Stimulated activated naive B cell treated with anti-CD40 and anti-IgM and Interleukin-4, amounts not matched to agents 10 μg/mL and 1 μg/mL and 100 μg/mL, for 72 hours (primary cell): ENCODE data around the gene EXD3.

ENCODE experiments used
- ATAC-seq, 2 donors: fragments of 150-1000 bp; cut with Tn5 transposase; replicated peaks; 2 replicates each; pipeline ENCODE4 v1.10.0; 2021; ENCODE audit warnings: moderate library complexity in 1 of 2
- DNase-seq: peaks from one replicate; pipeline ENCODE4 v3.0.0; 2021
- H3K27ac Mint-ChIP-seq: one replicate; pipeline ENCODE4 v1.8.0; 2022; ENCODE audit warnings: mild to moderate bottlenecking, mixed read lengths
- H3K27me3 Mint-ChIP-seq, 2 donors: one replicate each; pipeline ENCODE4 v1.8.0; 2022; ENCODE audit warnings: mixed read lengths in 2 of 2
- H3K36me3 Mint-ChIP-seq, 2 donors: one replicate each; pipeline ENCODE4 v1.8.0; 2022; ENCODE audit warnings: mixed read lengths in 2 of 2, mild to moderate bottlenecking in 1 of 2
- H3K4me1 Mint-ChIP-seq, 2 donors: one replicate each; pipeline ENCODE4 v1.8.0; 2022; ENCODE audit warnings: mixed read lengths in 2 of 2, mild to moderate bottlenecking in 1 of 2
- H3K4me3 Mint-ChIP-seq, 2 donors: one replicate each; pipeline ENCODE4 v1.8.0; 2022; ENCODE audit warnings: mild to moderate bottlenecking in 2 of 2, mixed read lengths in 2 of 2, moderate library complexity in 1 of 2
- H3K9me3 Mint-ChIP-seq, 2 donors: one replicate each; pipeline ENCODE4 v1.8.0; 2022; ENCODE audit warnings: mixed read lengths in 2 of 2, mild to moderate bottlenecking in 1 of 2

The EXD3 gene

DNA sequence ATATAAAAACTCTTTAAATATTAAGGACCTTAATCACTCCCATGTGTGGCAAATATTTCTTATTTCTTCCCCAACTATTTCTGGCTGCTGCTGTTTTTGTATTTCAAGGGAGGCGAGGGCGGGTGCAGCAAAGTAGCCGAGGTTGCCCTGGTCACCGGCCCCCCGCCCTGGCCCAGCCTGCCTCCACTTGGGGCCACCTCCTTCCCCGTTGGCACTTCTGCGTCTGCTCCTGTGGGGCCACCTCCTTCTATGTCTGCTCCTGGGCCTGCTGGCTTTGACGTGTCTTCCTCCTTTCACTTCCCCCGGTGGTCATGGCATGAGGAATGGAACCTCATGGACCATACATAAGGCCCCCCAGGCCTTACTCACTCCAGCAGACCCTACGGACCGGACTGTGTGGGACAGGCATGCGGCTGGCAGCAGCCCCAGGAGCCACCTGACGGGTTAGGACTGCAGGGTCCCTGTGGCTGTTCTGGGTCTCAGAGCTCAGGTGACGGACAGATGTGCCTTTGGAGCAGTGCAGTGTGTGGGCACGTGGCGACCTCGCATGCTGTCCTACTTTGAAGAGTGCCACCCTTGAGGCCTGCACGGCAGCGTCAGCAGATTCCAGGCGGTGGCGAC, 24.0 kb upstream of the EXD3 start:
- Mint-ChIP-seq H3K27ac (no peak overlapping the region), H3K4me1 (peaks cover 16 to 39% of the 10 kb centered on the region in 2 donors), H3K27me3 (peaks cover 5 to 17% of the 10 kb centered on the region in 2 donors), H3K36me3 (peaks cover 11 to 17% of the 10 kb centered on the region in 2 donors), H3K4me3 (no peak overlapping the region), H3K9me3 (no peaks in the 10 kb centered on the region)
- DNase-seq = no peak
- peak in 1 of 2 donors; percentile 33 for ATAC-seq

DNA sequence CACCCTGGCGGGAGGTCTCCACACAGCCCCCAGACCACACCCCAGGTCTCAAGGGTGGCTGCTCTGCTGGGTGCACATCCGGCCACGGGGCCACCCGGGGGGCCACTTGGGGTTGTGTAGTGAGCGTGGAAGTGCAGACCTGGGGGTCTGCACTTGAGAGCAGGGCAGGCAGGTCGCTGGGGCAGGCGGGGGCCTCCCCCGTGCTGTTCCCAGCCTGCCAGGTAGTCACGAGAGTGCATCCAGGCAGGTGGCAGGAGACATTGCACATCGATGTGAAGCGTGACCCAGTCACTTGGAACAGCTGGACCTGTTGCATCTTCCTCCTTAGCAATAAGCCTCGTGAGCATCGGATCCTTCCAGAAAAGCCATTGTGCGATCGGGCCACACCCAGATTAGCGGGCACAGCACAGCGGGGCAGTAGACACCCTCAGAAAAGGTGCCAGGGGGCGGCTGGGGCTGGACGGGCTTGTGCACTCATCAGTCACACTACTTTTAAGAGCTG, 23.0 kb upstream of the EXD3 start:
- DNase-seq (no peak), ATAC-seq (no peak)
- Mint-ChIP-seq H3K4me3 (no peak overlapping the region), H3K9me3 (no peaks in the 10 kb centered on the region), H3K27ac (no peak overlapping the region), H3K4me1 (peaks cover 17 to 37% of the 10 kb centered on the region in 2 donors), H3K36me3 (peaks cover 11 to 17% of the 10 kb centered on the region in 2 donors), H3K27me3 (peaks cover 8 to 21% of the 10 kb centered on the region in 2 donors)

DNA sequence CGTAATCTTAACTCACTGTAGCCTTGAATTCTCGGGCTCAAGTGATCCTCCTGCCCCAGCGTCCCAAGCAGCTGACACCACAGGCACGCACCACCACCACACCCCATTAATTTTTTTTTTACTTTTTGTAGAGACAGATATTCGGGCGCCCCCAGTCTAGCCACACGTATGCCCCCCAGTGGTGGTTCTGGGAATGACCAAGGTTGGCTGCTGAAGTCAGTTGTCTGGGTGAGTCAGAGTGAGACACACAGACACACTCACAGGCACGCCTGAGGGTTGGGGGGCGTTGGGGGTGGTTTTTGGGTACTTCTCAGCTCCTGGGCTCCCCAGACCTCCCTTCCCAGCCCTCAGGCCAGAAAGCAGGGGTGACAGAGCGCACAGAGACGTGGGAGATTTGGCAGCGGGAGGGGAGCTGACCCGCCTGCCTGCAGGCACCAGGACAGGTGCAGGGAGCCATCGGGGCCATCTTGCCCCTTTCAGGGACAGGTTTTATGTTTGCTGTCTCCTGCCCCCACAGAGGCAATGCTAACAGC, 22.4 kb upstream of the EXD3 start:
- Mint-ChIP-seq H3K4me1 (peaks cover 17 to 37% of the 10 kb centered on the region in 2 donors), H3K4me3 (peak overlapping the region in 1 of 2 donors; percentile 49), H3K36me3 (peaks cover 11 to 17% of the 10 kb centered on the region in 2 donors), H3K27me3 (peaks cover 8 to 21% of the 10 kb centered on the region in 2 donors), H3K9me3 (no peaks in the 10 kb centered on the region), H3K27ac (no peak overlapping the region)
- ATAC-seq = peak; percentile 87
- peak; percentile 75 for DNase-seq

DNA sequence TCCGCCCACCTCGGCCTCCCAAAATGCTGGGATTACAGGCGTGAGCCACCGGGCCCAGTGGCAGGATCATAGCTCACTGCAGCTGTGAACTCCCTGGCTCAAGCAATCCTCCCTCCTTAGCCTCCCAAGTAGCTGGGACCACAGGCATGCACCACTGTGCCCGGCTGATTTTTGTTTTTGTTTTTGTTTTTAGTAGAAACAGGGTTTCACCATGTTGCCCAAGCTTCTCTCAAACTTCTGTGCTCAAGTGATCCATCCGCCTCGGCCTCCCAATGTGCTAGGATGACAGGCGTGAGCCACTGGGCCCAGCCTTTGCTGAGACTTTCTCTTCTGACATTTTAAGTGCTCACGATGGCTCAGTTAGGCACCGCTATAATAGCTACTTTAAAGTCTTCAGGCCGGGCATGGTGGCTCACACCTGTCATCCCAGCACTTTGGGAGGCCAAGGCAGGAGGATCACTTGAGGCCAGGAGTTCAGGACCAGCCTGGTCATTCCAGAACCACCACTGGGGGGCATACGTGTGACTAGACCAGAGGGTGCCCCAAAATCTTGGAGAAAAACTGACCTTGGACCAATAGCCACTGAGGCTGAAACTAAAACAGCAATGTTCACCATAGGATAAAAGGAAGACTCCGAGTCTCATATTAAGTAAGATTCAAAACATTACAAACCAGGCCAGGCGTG, 21.3 kb upstream of the EXD3 start:
- H3K27me3 Mint-ChIP-seq = peaks cover 13 to 27% of the 10 kb centered on the region in 2 donors
- no peak overlapping the region for H3K4me3 Mint-ChIP-seq
- no peak for ATAC-seq
- H3K4me1 Mint-ChIP-seq = peaks cover 13 to 28% of the 10 kb centered on the region in 2 donors
- H3K36me3 Mint-ChIP-seq = peaks cover 4 to 11% of the 10 kb centered on the region in 2 donors
- no peak for DNase-seq
- no peaks in the 10 kb centered on the region for H3K9me3 Mint-ChIP-seq
- H3K27ac Mint-ChIP-seq = no peak overlapping the region

DNA sequence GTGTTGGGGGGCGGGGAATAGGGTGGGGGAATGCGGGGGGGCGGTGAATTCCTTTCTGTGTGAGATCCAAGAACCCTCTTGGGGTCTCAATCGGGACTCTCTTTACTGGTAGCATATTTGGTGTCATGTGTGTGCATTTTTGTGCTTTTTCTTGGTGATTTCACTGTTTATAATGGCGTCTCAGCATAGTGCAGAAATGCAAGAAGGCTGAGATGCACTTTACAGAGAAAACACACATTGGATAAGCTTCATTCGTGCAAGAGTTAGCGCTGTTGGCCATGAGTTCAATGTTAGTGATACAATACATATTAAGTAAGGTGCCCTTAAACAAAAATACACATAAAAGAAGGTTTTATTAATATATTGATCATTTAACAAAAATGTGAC, 19.0 kb upstream of the EXD3 start:
- Mint-ChIP-seq H3K4me3 (peak overlapping the region; percentile 69 to 75), H3K27me3 (peaks cover 14 to 32% of the 10 kb centered on the region in 2 donors), H3K36me3 (peaks cover 0 to under 1% of the 10 kb centered on the region in 2 donors), H3K4me1 (peaks cover 8 to 20% of the 10 kb centered on the region in 2 donors), H3K27ac (no peak overlapping the region), H3K9me3 (no peaks in the 10 kb centered on the region)
- ATAC-seq (no peak), DNase-seq (no peak)

DNA sequence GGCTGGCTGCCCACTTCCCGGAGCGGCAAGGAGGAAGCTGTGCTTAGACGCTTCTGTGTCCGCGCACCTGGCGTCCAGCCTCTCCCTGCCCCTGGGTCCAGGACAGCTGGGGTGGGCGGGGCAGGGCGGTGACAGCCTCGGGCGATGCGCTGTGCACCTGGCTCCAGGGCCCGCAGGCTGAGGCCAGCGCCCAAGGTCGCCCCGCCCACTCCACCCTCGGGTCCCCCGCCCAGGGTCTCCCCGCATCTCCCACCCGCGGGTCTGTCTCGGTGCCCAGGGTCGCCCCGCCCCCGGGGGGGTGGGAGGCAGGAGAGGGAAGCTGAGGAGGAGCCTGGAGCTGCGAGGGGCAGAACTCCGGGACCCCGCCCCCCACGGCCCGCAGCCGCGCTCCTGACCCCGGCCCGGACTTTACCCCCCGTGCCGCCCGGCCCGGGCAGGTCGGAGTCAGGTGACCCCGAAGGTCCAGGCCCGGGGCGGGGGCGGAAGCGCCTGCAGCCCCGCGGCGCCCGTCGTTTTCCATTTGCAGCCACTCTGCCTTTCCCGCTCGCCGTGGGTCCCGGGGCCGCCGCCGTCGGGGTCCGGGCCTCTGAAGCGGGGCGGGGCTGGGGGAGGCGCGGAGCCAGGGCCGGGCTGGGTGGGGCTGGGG, 18.4 kb upstream of the EXD3 start, which contains the start of gene ENTPD8:
TSS of gene ENTPD8 (minus strand) at position 69 of the 646 bp plus-strand sequence. CDS start 3,072 bp downstream, outside the sequence.
- H3K9me3 Mint-ChIP-seq = no peaks in the 10 kb centered on the region
- H3K27ac Mint-ChIP-seq = no peak within 1 kb of the TSS
- DNase-seq = no peak
- peaks cover 7 to 16% of the 10 kb centered on the region in 2 donors for H3K4me1 Mint-ChIP-seq
- peaks cover 14 to 32% of the 10 kb centered on the region in 2 donors for H3K27me3 Mint-ChIP-seq
- peak; percentile 38 to 43 for ATAC-seq
- no peaks in the 10 kb centered on the region for H3K36me3 Mint-ChIP-seq
- H3K4me3 Mint-ChIP-seq = peak within 1 kb of the TSS; percentile 69 to 75

DNA sequence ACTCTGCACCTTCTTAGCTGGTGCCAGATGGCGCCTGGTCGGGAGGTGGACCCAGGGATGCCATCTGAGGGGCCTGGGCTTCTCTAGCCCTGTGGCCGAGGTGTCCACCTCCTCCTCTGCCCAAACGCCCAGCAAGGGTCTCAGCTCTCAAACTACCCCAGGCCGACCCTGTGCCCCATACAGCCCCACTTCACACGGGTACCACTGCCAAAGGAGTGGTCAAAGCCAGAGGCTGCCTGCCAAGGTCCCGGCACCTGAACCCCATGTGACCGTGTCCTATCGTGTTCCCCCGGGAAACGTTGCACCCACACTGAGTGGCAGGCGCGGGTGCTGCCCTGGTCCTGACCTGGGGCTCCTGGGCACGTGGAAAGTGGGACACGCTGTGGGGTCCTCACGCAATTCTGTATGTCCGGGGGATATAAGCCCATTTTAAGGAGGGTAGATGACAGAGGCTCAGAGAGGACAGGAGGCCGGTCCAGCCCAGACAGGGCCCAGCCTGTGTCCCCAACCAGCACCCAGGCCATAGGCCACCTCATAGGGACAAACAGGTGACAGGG, 16.3 kb upstream of the EXD3 start:
- H3K27me3 Mint-ChIP-seq = peaks cover 14 to 30% of the 10 kb centered on the region in 2 donors
- H3K4me1 Mint-ChIP-seq = peaks cover 2 to 5% of the 10 kb centered on the region in 2 donors
- ATAC-seq (no peak), DNase-seq (no peak)
- no peaks in the 10 kb centered on the region for H3K9me3 Mint-ChIP-seq
- H3K36me3 Mint-ChIP-seq = no peaks in the 10 kb centered on the region
- peak overlapping the region in 1 of 2 donors; percentile 48 for H3K4me3 Mint-ChIP-seq
- H3K27ac Mint-ChIP-seq = no peak overlapping the region

DNA sequence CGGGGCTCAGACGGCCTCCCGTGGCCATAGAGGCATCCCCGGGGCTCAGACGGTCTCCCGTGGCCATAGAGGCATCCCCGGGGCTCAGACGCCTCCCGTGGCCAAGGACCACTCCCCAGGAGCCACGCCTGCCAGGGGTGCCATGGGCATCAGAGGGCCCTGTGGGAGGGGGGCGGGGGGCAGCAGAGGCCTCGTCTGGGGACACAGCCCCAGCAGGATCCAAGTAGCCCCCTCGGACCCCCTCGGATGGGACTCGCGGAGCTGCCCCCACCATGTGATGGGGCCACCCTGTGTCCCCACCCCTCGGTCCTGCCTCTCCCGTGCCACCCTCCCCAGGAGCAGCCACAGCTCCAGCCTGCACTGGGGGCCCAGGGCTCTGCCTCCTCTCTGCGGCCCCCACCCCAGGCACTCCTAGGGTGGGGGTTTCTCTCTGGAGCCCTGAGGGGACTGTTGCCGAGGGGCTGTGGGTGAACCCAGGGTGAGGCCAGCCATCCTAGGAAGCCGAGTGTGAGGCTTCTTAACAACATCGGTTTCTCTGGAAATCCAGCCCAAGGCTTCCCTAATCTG, 15.7 kb upstream of the EXD3 start:
- H3K4me1 Mint-ChIP-seq = peaks cover 2 to 5% of the 10 kb centered on the region in 2 donors
- no peak overlapping the region for H3K4me3 Mint-ChIP-seq
- H3K27ac Mint-ChIP-seq = no peak overlapping the region
- no peak for ATAC-seq
- no peaks in the 10 kb centered on the region for H3K36me3 Mint-ChIP-seq
- DNase-seq = no peak
- peaks cover 14 to 25% of the 10 kb centered on the region in 2 donors for H3K27me3 Mint-ChIP-seq
- H3K9me3 Mint-ChIP-seq = no peaks in the 10 kb centered on the region

DNA sequence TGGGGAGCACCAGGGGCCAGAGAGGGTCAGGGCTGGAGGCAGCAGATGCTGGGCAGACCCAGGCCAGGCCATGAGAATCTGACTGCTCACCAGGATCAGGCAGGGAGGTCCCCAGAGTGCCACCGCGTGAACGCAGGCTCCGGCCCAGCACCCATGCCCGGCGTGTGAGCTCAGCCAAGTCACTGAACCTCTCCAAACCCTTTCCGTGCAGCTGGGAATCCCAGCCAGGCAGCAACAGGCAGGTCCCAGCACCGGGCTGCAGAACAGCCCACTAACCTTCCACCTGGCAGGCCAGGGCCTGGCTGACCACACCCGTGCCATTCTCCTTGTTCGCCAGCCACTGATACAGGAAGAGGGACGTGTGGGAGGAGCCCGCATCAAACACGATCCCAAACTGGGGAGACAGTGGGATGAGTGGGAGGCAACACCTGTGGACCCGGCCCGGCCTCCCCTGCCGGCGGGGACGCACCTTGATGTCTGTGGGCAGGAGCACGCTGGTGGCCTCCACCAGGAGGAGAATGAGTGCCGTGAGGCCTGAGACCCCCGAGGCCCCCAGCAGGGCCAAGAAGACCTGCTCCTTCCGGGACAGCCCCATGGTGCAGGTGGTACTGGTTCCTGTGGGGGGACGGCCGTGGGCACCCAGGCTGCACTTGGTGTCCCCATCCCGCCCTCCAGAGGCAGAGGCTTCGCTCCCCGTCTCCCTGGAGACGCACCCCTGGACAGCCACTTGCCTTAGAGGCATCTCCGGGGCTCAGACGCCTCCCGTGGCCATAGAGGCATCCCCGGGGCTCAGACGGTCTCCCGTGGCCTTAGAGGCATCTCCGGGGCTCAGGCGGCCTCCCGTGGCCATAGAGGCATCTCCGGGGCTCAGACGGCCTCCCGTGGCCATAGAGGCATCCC, 15.0 kb upstream of the EXD3 start:
- Mint-ChIP-seq H3K9me3 (no peaks in the 10 kb centered on the region), H3K27me3 (peaks cover 14 to 20% of the 10 kb centered on the region in 2 donors), H3K27ac (no peak overlapping the region), H3K4me3 (no peak overlapping the region), H3K4me1 (peaks cover 2 to 5% of the 10 kb centered on the region in 2 donors), H3K36me3 (no peaks in the 10 kb centered on the region)
- DNase-seq (no peak), ATAC-seq (no peak)

DNA sequence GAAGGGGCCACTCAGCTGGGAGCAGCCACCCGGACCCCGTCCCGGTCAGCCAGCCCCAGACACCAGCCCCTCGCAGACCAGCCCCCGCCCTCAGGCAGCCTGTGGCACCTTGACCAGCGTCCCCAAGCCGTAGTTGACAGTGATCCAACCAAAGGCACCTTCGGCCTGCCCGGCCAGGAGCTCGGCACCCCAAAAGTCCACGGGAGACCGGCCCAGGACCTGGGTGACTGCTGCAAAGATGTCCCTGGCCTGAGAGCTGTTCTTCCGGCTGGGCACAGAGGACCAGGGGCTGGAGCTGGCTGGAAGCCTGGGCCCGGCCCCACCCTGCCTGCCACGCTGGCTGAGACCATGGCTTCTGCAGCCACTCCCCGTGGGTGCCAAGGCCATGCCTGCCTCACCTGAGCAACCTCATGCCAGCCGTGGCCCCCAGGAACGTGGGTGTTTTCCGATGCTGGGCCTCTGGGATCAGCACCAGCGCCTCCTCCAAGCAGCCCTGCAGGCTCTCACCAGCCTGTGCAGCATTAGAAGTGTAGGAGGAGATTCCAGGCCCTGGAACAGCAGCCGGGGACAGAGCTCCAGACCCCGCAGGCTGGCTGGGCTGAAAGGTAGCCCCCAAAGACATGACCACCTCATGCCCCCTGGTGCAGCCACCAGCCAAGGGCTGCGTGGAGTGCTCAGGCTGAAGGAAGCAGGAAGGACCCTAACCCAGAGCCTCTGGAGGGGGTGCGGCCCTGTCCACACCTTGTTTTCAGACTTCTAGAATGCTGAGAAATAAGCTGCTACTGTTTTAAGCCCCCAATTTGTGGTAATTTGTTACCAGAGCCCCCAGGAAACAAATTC, 14.0 kb upstream of the EXD3 start:
- Mint-ChIP-seq H3K4me3 (no peak overlapping the region), H3K4me1 (peaks cover 2 to 3% of the 10 kb centered on the region in 2 donors), H3K27me3 (peaks cover 9 to 14% of the 10 kb centered on the region in 2 donors), H3K9me3 (no peaks in the 10 kb centered on the region), H3K36me3 (no peaks in the 10 kb centered on the region), H3K27ac (no peak overlapping the region)
- DNase-seq = no peak
- ATAC-seq = no peak

DNA sequence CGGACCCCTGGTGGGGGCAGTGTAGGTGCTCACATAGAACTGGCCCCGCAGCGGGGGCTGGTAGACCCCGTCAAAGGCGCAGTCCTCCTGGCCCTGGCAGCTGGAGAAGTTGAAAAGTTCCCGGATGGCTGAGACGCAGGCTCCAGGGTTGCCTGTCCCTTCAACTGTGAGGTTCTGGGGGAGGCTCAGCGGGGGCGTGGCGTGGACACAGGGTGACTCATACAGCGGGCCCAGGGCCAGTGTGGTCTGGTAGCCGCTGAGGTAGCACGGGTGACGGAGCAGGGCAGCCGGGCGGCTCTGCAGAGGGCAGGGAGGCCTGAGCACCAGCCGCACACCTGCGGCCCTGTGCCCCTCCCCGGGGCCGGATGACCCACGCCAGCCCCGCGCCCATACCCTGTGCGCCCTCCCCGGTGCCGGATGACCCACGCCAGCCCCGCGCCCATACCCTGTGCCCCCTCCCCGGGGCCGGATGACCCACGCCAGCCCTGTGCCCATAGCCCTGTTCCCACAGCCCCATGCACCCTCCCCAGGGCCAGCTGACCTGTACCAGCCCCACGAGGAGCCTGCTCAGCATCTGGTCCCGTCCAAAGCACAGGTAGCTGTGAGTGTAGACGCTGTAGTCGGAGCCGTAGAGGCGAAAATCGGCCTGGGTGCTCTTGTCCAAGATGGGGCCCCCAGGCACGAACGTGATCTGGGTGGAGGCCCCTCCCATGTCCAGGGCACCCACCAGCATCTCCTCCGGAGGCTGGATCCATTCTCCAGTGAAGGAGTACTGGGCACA, 13.2 kb upstream of the EXD3 start:
- H3K27ac Mint-ChIP-seq = no peak overlapping the region
- no peaks in the 10 kb centered on the region for H3K9me3 Mint-ChIP-seq
- DNase-seq = no peak
- peak; percentile 66 to 71 for ATAC-seq
- H3K36me3 Mint-ChIP-seq = no peaks in the 10 kb centered on the region
- H3K4me3 Mint-ChIP-seq = no peak overlapping the region
- peaks cover 8 to 14% of the 10 kb centered on the region in 2 donors for H3K27me3 Mint-ChIP-seq
- no peaks in the 10 kb centered on the region for H3K4me1 Mint-ChIP-seq

DNA sequence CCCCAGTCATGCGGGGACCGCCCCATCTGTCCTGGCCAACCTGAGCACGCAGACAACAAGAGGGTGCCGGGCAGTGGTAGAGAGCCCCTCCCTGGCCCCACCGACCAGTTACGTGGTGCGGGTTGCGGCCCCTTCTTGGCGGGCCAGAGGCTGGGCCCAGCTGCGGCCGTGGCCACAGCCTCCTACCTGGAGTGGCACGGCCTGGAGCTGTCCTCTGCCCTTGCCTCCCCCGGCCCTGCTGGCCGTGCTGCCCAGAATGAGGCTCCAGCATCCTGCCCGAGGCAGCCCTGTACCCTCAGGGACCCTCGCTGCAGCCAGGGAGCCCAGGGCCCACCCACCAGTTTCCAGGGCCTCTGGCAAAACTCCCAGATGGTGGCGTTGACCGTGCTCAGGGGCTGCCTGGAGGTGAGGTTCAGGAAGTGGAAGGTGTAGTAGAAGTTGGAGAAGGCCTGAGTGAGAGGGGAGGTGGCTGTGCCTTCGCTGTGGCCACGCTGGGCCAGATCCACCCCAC, 12.5 kb upstream of the EXD3 start:
- no peak for DNase-seq
- ATAC-seq = no peak
- no peak overlapping the region for H3K4me3 Mint-ChIP-seq

More for the DNA sequence above, 12.5 kb upstream of the EXD3 start:
- Mint-ChIP-seq H3K27me3 (peaks cover 10 to 21% of the 10 kb centered on the region in 2 donors), H3K4me1 (peaks cover 0 to 6% of the 10 kb centered on the region in 2 donors), H3K36me3 (no peaks in the 10 kb centered on the region), H3K9me3 (no peaks in the 10 kb centered on the region), H3K27ac (no peak overlapping the region)
